Lower lobe of right lung (tissue), 2 donors: Measurements from ENCODE around the gene EIF4G1. TPM values are rescaled to one million over a fixed set of nuclear protein-coding genes. Genes with fewer than 3 reads are reported as not detected.
"Not testable (repeated sequence)": the region's sequence is repeated elsewhere in the genome, so short reads cannot be mapped to it uniquely, and the experiment has no call there.

Experiments
- ATAC-seq, 2 donors: fragments of 200-7000 bp; cut with Tn5 transposase; one replicate each; pipeline ENCODE4 v1.9.1; 2020 to 2022; ENCODE audit warnings: mild to moderate bottlenecking in 2 of 2, moderate library complexity in 2 of 2
- DNase-seq: peaks from one replicate; pipeline ENCODE4 v3.0.0-alpha.2; 2020
- H3K27ac ChIP-seq: fragments of 200-600 bp; one replicate; pipeline ENCODE4 v1.8.0; 2022
- H3K27me3 ChIP-seq: fragments of 200-600 bp; one replicate; pipeline ENCODE4 v1.8.0; 2022; ENCODE audit warnings: low read depth
- H3K36me3 ChIP-seq: fragments of 200-600 bp; one replicate; pipeline ENCODE4 v1.8.0; 2022; ENCODE audit warnings: mild to moderate bottlenecking
- H3K4me1 ChIP-seq: fragments of 200-600 bp; one replicate; pipeline ENCODE4 v1.8.0; 2022
- H3K4me3 ChIP-seq: fragments of 200-600 bp; one replicate; pipeline ENCODE4 v1.8.0; 2022; ENCODE audit warnings: mild to moderate bottlenecking
- H3K9me3 ChIP-seq: fragments of 200-600 bp; one replicate; pipeline ENCODE4 v1.8.0; 2022
- intact Hi-C: fragments of 100-400 bp; cut with DNase I; formaldehyde crosslinking; loops from one replicate; pipeline ENCODE4 v1.11.0; 2022
- long read RNA-seq: library from polyadenylated mRNA; unstranded; transcript quantifications from one replicate; pipeline ENCODE4 v2.0.0, GENCODE V29; 2021
- total RNA-seq: library from RNA; stranded (reverse); fragmentation: NEBNext Ultra II Directional; extraction: Animal tissue kit (Norgen Biotek cat#: 25700); gene quantifications from one replicate; pipeline ENCODE4 v1.2.1, GENCODE V29; 2021
- TF ChIP-seq, protein P1 (sequence below): fragments of 200-600 bp; IDR thresholded peaks from one replicate; pipeline ENCODE4 v1.8.0; 2022; ENCODE audit warnings: antibody characterized with exemption, mild to moderate bottlenecking
- donor health status: DM: no; HTN: yes; CAD: no; lungs with severe emphysema.

Gene EIF4G1, protein sequence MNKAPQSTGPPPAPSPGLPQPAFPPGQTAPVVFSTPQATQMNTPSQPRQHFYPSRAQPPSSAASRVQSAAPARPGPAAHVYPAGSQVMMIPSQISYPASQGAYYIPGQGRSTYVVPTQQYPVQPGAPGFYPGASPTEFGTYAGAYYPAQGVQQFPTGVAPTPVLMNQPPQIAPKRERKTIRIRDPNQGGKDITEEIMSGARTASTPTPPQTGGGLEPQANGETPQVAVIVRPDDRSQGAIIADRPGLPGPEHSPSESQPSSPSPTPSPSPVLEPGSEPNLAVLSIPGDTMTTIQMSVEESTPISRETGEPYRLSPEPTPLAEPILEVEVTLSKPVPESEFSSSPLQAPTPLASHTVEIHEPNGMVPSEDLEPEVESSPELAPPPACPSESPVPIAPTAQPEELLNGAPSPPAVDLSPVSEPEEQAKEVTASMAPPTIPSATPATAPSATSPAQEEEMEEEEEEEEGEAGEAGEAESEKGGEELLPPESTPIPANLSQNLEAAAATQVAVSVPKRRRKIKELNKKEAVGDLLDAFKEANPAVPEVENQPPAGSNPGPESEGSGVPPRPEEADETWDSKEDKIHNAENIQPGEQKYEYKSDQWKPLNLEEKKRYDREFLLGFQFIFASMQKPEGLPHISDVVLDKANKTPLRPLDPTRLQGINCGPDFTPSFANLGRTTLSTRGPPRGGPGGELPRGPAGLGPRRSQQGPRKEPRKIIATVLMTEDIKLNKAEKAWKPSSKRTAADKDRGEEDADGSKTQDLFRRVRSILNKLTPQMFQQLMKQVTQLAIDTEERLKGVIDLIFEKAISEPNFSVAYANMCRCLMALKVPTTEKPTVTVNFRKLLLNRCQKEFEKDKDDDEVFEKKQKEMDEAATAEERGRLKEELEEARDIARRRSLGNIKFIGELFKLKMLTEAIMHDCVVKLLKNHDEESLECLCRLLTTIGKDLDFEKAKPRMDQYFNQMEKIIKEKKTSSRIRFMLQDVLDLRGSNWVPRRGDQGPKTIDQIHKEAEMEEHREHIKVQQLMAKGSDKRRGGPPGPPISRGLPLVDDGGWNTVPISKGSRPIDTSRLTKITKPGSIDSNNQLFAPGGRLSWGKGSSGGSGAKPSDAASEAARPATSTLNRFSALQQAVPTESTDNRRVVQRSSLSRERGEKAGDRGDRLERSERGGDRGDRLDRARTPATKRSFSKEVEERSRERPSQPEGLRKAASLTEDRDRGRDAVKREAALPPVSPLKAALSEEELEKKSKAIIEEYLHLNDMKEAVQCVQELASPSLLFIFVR (N-terminal part only)
- total RNA-seq = 271 TPM
- long read RNA-seq, full-length matches to known transcripts = 14 of 189 reads
- long read RNA-seq, partial matches to known transcripts = 138 of 189 reads
- long read RNA-seq, other reads (novel, unspliced or antisense) = 37 of 189 reads

DNA sequence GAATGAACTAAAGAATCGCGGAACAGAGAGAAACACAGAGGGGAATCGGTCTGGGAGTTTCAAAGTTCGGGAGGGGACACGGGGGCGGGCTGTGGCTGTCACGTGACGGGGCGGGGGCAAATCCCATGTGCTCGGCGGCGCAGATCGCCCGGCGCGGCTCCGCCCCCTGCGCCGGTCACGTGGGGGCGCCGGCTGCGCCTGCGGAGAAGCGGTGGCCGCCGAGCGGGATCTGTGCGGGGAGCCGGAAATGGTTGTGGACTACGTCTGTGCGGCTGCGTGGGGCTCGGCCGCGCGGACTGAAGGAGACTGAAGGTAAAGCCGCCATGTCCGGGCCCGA, at the start of gene EIF4G1:
Gene EIF4G1, plus strand, starts transcription at position 244 of the 337 bp plus-strand sequence. CDS start 1,191 bp downstream, outside the sequence.
- Histone ChIP-seq H3K27me3 (no peaks in the 10 kb centered on the region), H3K4me1 (peaks cover 37% of the 10 kb centered on the region), H3K27ac (peak within 1 kb of the TSS; percentile 95), H3K4me3 (peak within 1 kb of the TSS; percentile 94), H3K36me3 (peaks cover 24% of the 10 kb centered on the region), H3K9me3 (no peaks in the 10 kb centered on the region)
- TF ChIP-seq, protein P1, sequence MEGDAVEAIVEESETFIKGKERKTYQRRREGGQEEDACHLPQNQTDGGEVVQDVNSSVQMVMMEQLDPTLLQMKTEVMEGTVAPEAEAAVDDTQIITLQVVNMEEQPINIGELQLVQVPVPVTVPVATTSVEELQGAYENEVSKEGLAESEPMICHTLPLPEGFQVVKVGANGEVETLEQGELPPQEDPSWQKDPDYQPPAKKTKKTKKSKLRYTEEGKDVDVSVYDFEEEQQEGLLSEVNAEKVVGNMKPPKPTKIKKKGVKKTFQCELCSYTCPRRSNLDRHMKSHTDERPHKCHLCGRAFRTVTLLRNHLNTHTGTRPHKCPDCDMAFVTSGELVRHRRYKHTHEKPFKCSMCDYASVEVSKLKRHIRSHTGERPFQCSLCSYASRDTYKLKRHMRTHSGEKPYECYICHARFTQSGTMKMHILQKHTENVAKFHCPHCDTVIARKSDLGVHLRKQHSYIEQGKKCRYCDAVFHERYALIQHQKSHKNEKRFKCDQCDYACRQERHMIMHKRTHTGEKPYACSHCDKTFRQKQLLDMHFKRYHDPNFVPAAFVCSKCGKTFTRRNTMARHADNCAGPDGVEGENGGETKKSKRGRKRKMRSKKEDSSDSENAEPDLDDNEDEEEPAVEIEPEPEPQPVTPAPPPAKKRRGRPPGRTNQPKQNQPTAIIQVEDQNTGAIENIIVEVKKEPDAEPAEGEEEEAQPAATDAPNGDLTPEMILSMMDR = no peak
- ATAC-seq (peak; percentile 91 to 94), DNase-seq (peak; percentile 97)
- intact Hi-C loops = no loop called here

DNA sequence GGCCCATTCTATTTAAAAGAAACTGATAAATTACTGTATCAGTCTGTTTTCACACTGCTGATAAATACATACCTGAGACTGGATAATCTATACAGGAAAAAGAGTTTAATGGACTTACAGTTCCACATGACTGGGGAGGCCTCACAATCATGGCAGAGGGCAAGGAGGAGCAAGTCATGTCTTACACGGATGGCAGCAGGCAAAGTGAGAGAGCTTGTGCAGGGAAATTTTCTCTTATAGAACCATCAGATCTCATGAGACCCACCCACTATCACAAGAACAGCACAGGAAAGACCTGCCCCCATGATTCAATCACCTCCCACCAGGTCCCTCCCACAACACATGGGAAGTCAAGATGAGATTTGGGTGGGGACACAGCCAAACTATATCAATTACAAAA, 47.2 kb upstream of the EIF4G1 start:
- H3K27me3 ChIP-seq = peaks cover 54% of the 10 kb centered on the region

DNA sequence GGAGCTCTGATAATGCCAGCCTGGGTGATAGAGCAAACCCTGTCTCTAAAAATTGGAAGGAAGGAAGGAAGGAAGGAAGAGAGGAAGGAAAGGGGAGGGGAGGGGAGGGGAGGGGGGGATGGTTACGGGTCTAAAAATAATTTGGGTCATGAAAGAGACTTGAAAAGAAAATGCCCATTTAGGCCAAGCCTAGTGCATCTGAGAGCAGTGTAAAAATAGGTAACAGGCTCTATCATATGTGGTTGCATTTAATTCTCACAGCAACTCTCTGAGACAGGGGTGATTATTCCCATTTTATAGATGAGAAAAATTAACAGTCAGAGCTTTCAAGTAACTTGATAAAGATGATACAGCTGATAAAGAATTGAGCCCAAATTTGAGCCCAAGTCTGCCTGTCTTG, 42.1 kb upstream of the EIF4G1 start:
- no peaks in the 10 kb centered on the region for H3K9me3 ChIP-seq
- intact Hi-C loops = no loop called here
- no peak for ATAC-seq
- DNase-seq = no peak
- TF ChIP-seq, protein P1 = no peak
- H3K27ac ChIP-seq = no peak overlapping the region
- no peak overlapping the region for H3K4me3 ChIP-seq
- H3K36me3 ChIP-seq = no peaks in the 10 kb centered on the region
- peaks cover 50% of the 10 kb centered on the region for H3K27me3 ChIP-seq
- H3K4me1 ChIP-seq = no peaks in the 10 kb centered on the region

More for the DNA sequence above, 47.2 kb upstream of the EIF4G1 start:
- H3K27ac ChIP-seq, DNase-seq, intact Hi-C loops, H3K36me3 ChIP-seq, H3K4me1 ChIP-seq, H3K4me3 ChIP-seq, H3K9me3 ChIP-seq, ATAC-seq: not testable (repeated sequence)

DNA sequence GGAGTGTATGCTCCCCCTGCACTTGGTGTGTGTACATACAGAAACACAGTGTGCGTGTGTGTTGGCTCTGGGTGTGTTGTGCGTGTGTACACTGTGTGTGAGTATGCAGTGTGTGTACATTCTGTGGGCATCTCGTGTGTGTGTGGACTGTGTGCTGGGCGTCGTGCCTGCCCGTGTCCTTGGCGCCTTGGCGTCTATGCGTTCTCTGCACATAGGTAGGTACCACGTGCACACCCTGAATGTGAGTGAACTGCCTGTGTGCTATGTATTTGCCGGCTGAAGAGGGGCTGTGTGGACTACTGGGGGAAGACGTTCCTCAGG, 39.1 kb upstream of the EIF4G1 start:
- no peak overlapping the region for H3K27ac ChIP-seq
- H3K27me3 ChIP-seq = peaks cover 40% of the 10 kb centered on the region
- intact Hi-C loops = no loop called here
- TF ChIP-seq, protein P1 = no peak
- no peaks in the 10 kb centered on the region for H3K36me3 ChIP-seq
- no peaks in the 10 kb centered on the region for H3K4me1 ChIP-seq
- no peak overlapping the region for H3K4me3 ChIP-seq
- ATAC-seq (no peak), DNase-seq (no peak)
- H3K9me3 ChIP-seq = no peaks in the 10 kb centered on the region

DNA sequence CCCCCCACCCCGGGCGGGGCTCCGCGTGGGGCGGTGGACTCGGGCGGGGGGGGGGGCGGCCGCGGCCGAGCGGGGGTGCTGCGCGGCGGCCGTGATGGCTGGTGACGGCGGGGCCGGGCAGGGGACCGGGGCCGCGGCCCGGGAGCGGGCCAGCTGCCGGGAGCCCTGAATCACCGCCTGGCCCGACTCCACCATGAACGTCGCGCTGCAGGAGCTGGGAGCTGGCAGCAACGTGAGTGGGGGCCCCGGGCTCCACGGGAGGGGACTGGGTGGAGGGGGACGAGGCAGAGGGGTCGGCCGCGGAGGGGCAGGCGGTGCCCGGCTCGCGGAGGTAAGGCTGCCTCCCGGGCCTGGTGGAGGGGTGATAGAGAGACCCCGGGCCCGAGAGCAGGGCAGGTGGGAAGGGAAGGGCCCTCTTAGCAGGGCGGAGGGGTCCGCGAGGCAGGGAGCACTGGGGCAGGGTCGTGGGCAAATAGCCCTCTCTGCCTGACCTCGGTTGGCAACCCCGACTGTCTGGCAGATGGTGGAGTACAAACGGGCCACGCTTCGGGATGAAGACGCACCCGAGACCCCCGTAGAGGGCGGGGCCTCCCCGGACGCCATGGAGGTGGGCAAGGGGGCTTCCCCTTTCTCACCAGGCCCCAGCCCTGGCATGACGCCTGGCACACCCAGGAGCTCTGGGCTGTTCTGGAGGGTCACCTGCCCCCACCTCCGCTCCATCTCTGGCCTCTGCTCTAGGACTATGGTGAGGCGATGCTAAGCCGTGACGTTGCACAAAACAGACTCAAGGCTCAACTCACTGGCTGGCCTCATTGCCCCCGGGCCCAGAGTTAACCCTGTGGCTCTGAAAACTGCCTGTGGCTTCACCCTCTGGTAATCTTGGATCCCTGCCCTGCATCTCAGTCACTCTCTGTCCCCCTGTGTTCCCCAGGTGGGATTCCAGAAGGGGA, 38.2 kb upstream of the EIF4G1 start, which contains the start of gene ECE2:
Gene ECE2, plus strand, starts transcription at position 62 of the 950 bp plus-strand sequence. Its CDS starts 132 bp downstream, at position 194.
- H3K4me3 ChIP-seq = no peak within 1 kb of the TSS
- H3K27ac ChIP-seq = no peak within 1 kb of the TSS
- H3K9me3 ChIP-seq = no peaks in the 10 kb centered on the region
- TF ChIP-seq, protein P1 = no peak
- intact Hi-C loops = no loop called here
- DNase-seq (no peak), ATAC-seq (peak in 1 of 2 donors; percentile 33)
- H3K36me3 ChIP-seq = no peaks in the 10 kb centered on the region
- no peaks in the 10 kb centered on the region for H3K4me1 ChIP-seq
- H3K27me3 ChIP-seq = peaks cover 39% of the 10 kb centered on the region
